GM11168 (cell line): Measurements from ENCODE around the gene CNOT1.

Source experiments
- in situ Hi-C: fragments of 300-500 bp; cut with MboI; formaldehyde crosslinking; loops from one replicate; pipeline ENCODE4 v1.12.0; 2022; ENCODE audit warnings: low sequenced_read_pairs; ENCODE audit not compliant: unreplicated experiment

The CNOT1 gene

DNA sequence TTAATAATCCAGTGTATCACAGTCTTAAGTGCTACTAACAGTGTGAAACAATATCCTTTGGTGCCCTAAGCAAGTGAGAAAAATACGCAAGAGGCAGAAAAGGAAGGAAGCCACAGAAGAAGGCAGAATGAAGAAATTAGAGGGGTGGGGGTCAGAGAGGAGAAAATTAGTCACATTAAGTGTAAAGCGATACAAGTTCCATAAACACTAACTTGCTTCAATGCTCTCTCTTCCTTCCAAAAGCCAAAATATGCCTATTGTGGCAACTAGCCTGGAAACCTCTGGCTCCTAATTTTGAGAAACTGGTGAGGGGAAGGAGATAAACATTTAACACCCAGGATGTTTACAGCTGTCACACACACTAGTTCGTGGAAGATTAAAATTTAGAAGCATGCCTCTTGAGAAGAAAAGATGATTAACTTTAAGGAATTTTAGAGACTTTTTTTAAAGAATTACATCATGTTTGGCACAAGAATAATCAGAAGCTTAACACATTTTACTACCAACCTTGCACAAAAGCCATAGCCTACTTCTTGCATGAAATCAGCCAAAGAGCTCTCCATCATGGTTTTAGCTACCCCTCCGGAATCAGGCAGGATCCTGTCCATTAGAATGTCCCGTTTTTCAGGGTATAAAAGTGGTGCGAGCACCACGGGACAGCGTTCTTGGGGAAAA is 44.7 kb downstream of the CNOT1 start:
- in situ Hi-C loops: no loop called here

- in situ Hi-C loops: no loop called here
These were observed 46.5 kb downstream of the CNOT1 start for GRCh38 chr16:58582971-58583765.

- in situ Hi-C loops: no loop called here
These were observed 47.5 kb downstream of the CNOT1 start for GRCh38 chr16:58582133-58582532.

- in situ Hi-C loops: no loop called here
These were observed 50.0 kb downstream of the CNOT1 start for GRCh38 chr16:58579587-58579986.

DNA sequence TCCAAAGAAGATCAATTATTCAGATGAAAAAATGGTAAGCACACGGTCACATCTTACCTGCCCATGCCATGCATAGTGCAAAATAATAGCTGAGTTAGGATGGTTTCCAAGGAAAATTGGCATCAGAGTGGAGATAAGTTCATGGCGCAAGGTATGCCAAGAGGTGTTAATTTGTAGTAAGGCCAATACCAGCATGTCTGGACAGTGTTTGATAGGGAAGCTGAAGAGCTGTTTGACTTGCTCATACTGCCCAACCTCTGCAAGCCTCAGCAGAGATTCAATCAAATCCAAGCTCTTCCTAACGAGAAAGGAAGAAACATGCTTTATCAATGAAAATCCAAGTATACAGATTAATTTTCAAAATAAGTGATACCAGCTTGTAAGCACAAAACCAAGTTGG is 51.0 kb downstream of the CNOT1 start:
- in situ Hi-C loops: no loop called here

DNA sequence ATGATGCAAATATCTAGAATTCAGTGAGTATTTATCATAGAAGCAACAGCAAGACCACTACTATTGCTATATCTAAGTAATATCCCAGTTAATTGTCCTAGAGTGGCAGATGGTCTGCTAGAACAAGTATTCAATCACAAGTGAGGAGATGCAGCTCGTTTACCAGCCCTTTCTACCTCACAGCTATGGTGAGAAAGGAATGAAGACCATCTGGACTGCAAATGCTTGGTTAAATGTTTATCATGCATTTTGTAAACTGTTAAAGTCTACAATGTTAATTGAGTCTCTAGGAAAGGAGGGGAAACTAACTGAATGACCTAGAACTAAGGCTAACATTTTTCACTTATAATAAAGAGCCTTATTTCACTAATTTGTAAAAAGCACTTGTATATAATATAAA is 52.5 kb downstream of the CNOT1 start:
- in situ Hi-C loops: no loop called here

- in situ Hi-C loops: no loop called here
These were observed 54.7 kb downstream of the CNOT1 start for GRCh38 chr16:58574895-58575294.

- in situ Hi-C loops: loop anchor here (5.0 kb wide), 1 partner anchor 43 kb away; no protein-coding TSS in a partner anchor
These were observed 63.9 kb downstream of the CNOT1 start for GRCh38 chr16:58565697-58566096.

GRCh38 chr16:58563775-58564174 is 65.9 kb downstream of the CNOT1 start:
- in situ Hi-C loops: no loop called here

DNA sequence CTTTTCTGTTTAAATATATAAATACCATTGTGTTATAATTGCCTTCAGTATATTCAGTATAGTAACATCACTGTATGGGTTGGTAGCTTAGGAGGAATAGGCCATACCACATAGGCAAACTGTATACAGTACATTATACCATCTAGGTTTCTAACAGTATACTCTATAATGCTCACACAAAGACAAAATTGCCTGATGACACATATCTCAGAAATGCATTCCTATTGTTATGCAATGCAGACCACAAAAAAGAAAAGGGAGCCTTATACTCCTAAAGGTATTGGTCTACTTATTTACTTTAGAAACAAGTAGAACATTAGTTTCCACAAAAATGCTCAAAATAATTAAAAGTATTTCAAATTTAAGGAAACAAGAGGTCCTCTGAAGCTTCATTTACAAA is 66.4 kb downstream of the CNOT1 start:
- in situ Hi-C loops: no loop called here

DNA sequence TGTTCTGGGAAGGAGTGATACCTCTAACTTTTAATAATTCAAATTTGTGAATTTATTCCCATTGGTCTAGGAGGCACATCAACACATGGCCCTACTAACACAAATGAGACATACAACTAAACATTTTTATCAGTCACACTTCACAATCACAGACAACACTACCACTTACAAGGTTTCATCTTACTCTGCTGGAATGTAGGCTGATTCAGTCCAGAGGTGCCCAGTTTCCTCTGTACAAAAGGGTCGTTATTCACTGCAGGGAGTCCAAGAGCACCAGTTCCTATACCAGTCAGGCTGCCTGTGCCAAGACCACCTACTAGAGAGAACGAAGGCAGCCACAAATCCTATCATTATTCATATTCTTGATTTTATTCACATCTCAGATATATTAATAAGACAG is 72.9 kb downstream of the CNOT1 start:
- in situ Hi-C loops: no loop called here

DNA sequence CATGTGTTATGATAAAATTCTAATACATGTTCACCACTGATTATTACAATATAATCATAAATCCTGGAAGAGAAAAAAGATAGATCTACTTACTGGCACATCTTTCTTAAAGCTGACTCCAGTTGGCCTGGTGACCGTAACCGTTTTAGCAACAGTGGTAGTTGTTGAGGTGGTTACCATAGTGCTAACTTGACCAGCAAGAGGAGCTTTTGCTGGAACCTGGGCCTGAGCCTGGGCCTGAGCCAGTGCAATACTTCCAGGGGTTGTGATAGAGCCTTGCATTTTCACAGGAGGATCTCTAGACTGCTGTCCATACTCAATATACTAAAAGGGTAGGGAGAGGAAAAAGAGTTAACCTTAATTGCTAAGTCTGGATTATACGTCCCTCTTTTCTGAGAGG is 78.1 kb downstream of the CNOT1 start:
- in situ Hi-C loops: no loop called here

- in situ Hi-C loops: no loop called here
These were observed 81.2 kb downstream of the CNOT1 start for GRCh38 chr16:58548378-58548777.

DNA sequence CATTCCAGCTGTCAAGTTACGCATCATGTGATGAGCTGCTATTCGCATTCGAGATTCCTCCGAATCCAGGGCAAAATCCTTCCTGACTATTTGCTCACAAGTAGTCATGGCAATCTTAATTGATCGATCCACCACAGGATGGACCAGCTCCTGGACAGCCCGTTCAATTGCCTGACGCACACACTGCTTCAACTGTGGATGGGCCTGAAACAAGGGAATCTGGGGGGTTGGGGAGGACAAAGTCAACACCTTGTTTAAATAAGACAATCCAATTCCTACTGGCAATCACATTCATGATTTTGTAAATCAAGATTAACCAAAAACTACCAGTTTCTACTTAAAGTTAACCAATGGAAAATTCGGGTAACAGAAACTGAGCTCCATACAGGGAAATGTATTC is 85.9 kb downstream of the CNOT1 start:
- in situ Hi-C loops: no loop called here

DNA sequence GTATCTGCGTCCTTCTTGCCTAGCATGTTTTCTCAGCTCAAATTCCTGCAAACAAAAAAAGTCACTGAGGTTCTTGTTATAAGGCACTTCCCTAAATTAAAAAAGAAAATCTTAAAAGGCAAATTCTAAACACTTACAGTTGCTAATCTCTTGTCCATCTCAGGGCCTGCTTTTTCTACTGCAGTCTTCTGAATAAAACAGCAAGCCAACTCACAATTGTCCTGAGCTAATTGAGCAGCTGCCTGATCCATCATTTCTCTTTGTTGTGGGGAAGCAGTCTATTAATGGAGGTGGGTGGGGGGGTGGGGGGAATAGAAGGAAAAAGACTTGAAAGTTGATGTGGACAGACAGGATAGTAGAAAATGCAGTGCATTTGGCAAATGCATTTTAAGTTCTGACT is 87.3 kb downstream of the CNOT1 start:
- in situ Hi-C loops: no loop called here

GRCh38 chr16:58541711-58542110 is 87.9 kb downstream of the CNOT1 start:
- in situ Hi-C loops: no loop called here

- in situ Hi-C loops: no loop called here
These were observed 92.3 kb downstream of the CNOT1 start for GRCh38 chr16:58537124-58537906.

DNA sequence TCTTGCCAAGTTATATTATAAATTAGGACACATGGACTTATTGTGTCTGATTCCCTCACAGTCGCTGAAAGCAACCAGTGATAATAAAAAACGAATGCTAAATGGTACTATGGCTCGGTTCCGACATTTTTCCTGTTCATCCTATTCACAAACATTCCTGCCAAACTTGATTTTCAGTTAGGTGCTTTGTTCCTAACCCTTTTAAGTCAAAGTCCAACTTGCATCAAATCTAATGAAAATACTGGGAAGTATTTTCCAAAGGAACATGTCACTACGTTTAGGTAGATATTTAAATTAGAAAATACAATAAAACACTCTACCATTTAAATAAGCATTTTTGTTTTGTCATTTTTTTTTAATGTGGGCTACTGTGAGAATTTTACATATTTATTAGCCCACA is 93.3 kb downstream of the CNOT1 start:
- in situ Hi-C loops: no loop called here

- in situ Hi-C loops: no loop called here
These were observed 94.5 kb downstream of the CNOT1 start for GRCh38 chr16:58535100-58535499.

DNA sequence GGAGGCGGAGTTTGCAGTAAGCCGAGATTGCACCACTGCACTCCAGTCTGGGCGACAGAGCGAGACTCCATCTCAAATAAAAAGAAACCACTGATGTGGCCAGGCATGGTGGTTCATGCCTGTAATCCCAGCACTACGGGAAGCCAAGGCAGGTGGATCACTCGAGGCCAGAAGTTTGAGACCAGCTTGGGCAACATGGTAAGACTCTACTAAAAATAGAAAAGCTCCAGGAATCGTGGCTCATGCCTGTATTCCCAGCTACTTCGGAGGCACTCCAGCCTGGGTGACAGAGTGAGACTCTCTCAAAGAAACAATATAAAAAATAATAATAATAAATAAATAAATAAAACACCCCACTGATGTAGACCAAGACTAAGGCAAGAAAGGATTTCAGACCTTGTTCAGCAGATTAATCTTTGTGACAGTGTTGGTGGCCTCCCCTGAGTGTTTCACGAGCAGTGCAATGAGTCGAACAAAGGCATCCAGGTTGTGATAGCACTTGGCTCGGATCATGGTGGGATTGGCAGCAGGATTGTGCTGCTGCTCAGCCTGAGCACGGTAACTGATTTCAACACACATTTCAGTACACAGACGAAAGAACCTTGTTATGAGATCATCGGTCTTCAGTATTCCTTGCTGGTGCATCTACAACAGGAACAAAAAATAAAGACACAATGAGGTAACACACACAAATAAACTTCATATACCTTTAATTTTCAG is 95.7 kb downstream of the CNOT1 start:
- in situ Hi-C loops: no loop called here
